H1 (cell line): ENCODE results near the gene NUMB. TPM values are rescaled to one million over a fixed set of nuclear protein-coding genes. Genes with fewer than 3 reads are reported as not detected.

ENCODE experiments used
- CHD2 ChIP-seq: IDR thresholded peaks from 2 replicates; pipeline ENCODE4 v1.6.1; 2012; ENCODE audit warnings: low read length, improper control_type of control experiment
- CHD7 ChIP-seq: fragments of 300-600 bp; sonication (generic); IDR thresholded peaks from 2 replicates; pipeline ENCODE4 v1.7.1; 2012; ENCODE audit warnings: low read length, moderate library complexity, mild to moderate bottlenecking, inconsistent platforms; ENCODE audit not compliant: insufficient replicate concordance
- CTBP2 ChIP-seq: IDR thresholded peaks from 2 replicates; pipeline ENCODE4 v1.7.0; 2011; ENCODE audit warnings: borderline replicate concordance, mild to moderate bottlenecking, moderate library complexity, mixed read lengths, low read length; ENCODE audit not compliant: insufficient read depth, insufficient read length
- KDM5A ChIP-seq: fragments of 200-600 bp; IDR thresholded peaks from 2 replicates; pipeline ENCODE4 v1.7.1; 2012; ENCODE audit warnings: mild to moderate bottlenecking, low read length, inconsistent platforms, mixed read lengths
- NANOG ChIP-seq: IDR thresholded peaks from 2 replicates; pipeline ENCODE4 v1.6.1; 2011; ENCODE audit warnings: low read length, low read depth, mild to moderate bottlenecking, inconsistent platforms; ENCODE audit not compliant: insufficient read depth, poor library complexity, severe bottlenecking
- SIN3A ChIP-seq, 2 experiments: IDR thresholded peaks in 1 of 2; conservative IDR thresholded peaks in 1 of 2; 2 replicates each; pipeline ENCODE4 v1.6.1; 2011 to 2012; ENCODE audit warnings: low read length in 2 of 2, improper control_type of control experiment in 1 of 2, low read depth in 1 of 2, mild to moderate bottlenecking in 1 of 2
- YY1 ChIP-seq: IDR thresholded peaks from 2 replicates; pipeline ENCODE4 v1.6.1; 2011; ENCODE audit warnings: low read depth, mild to moderate bottlenecking, low read length
- polyA plus RNA-seq, 7 experiments: library from polyadenylated mRNA; depleted of rRNA in 3 of 7; stranded (reverse) in 5 of 7; unstranded in 2 of 7; fragments of >200 nt in 5 of 7; fragments of 200-250 nt in 2 of 7; gene quantifications; 1 replicate in 5 of 7; 2 replicates in 1 of 7; 4 replicates in 1 of 7; pipeline versions ENCODE4 v1.2.1 to v1.2.3, GENCODE V29; 2011 to 2013; ENCODE audit warnings: missing spikeins in 2 of 7, mixed read lengths in 2 of 7
- total RNA-seq: library from RNA; stranded (reverse); fragmentation: NEBNext Ultra II Directional; extraction: Animal tissue kit (Norgen Biotek cat#: 25700); gene quantifications from 2 replicates; pipeline ENCODE4 v1.2.1, GENCODE V29; 2021
- TF ChIP-seq, protein P1 (sequence below), 3 experiments: IDR thresholded peaks; 1 replicate in 2 of 3; 2 replicates in 1 of 3; pipeline versions ENCODE4 v1.5.1 to v1.6.1; 2011; ENCODE audit warnings: low read length in 3 of 3, mild to moderate bottlenecking in 3 of 3, inconsistent platforms in 2 of 3, low read depth in 1 of 3, moderate library complexity in 1 of 3; ENCODE audit not compliant: insufficient read depth in 1 of 3; ENCODE audit errors: control extremely low read depth in 1 of 3

The NUMB gene
- total and polyA plus RNA-seq, 2 of the 8 experiments (the other 6 are each of a cell fraction or from before 2014, with no cell fraction given) = 54.3 to 78.1 TPM

- no peak for TF ChIP-seq CHD7
- TF ChIP-seq KDM5A = no peak
- no peak for TF ChIP-seq CHD2
- no peak for TF ChIP-seq YY1
- no peak for TF ChIP-seq CTBP2
- TF ChIP-seq, protein P1, sequence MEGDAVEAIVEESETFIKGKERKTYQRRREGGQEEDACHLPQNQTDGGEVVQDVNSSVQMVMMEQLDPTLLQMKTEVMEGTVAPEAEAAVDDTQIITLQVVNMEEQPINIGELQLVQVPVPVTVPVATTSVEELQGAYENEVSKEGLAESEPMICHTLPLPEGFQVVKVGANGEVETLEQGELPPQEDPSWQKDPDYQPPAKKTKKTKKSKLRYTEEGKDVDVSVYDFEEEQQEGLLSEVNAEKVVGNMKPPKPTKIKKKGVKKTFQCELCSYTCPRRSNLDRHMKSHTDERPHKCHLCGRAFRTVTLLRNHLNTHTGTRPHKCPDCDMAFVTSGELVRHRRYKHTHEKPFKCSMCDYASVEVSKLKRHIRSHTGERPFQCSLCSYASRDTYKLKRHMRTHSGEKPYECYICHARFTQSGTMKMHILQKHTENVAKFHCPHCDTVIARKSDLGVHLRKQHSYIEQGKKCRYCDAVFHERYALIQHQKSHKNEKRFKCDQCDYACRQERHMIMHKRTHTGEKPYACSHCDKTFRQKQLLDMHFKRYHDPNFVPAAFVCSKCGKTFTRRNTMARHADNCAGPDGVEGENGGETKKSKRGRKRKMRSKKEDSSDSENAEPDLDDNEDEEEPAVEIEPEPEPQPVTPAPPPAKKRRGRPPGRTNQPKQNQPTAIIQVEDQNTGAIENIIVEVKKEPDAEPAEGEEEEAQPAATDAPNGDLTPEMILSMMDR (IDR thresholded peaks at IDR 0.05; ENCODE audit: control extremely low read depth in 1 of 3, insufficient read depth in 1 of 3, low read depth in 1 of 3, low read length in 3 of 3) = no peak
- TF ChIP-seq NANOG = no peak
- no peak for TF ChIP-seq SIN3A (conservative IDR thresholded peaks at IDR 0.05 in 1 of 2, IDR thresholded peaks at IDR 0.05 in 1 of 2; ENCODE audit: low read depth in 1 of 2, low read length in 2 of 2)
Measured at GRCh38 chr14:73467800-73468199, 9.5 kb upstream of the NUMB start (continued).
